HG03280 (cell line): ENCODE data around the gene FAM120B.
"Not testable (repeated sequence)": the region's sequence is repeated elsewhere in the genome, so short reads cannot be mapped to it uniquely, and the experiment has no call there.

Experiments
- ATAC-seq: cut with Tn5 transposase; IDR thresholded peaks from one replicate; pipeline ENCODE4 v1.9.1; 2021; ENCODE audit warnings: mild to moderate bottlenecking, moderate library complexity; ENCODE audit not compliant: unreplicated experiment

The FAM120B gene

DNA sequence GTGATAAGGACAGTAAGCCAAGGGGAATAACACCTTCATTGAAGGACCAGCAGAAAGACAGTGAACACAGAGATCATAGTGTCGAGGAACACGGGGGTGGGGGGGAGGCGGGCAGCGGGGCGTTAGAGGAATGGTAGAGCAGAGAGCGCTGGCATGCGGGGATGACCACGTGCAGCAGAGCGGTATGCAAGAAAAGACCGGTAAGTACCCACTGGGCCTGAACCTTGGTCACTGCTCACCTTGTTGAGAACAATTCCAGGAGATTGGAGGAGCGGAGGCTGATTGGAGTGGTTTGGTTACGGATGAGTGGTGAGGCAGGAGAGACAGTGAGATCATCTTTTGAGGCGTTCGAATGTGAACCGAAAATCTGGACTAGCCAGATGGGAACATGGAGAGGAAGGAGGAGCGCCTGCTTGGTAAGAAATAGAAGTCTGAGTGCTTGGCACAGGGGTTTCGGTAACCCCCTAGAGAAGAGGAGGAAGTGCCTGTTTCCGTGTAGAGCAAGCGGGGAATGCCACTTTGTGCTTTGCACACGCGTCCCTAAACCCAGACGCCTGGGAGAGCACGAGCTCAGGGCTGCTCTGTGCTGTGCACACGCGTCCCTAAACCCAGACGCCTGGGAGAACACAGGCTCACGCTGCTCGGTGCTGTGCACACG, 70.0 kb downstream of the FAM120B start:
- ATAC-seq: no peak

DNA sequence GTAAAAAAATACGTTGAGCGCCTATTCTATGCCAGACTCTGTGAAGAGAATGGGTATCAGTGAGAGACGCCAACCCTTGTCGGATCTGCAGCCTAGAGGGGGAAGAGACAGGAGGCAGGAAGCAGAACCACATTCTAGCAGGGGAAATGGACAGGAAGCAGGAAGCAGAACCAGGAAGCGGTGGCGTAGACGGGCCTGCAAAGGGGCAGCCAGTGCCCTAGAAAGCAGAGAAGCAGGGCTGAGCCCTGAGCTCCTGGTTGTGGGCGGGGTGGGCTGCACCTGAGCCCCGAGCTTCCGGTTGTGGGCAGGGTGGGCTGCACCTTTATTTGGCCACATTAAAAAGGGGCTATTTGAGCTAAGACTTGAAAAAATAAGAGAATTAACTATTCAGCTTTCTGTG, 71.9 kb downstream of the FAM120B start:
- ATAC-seq: no peak

DNA sequence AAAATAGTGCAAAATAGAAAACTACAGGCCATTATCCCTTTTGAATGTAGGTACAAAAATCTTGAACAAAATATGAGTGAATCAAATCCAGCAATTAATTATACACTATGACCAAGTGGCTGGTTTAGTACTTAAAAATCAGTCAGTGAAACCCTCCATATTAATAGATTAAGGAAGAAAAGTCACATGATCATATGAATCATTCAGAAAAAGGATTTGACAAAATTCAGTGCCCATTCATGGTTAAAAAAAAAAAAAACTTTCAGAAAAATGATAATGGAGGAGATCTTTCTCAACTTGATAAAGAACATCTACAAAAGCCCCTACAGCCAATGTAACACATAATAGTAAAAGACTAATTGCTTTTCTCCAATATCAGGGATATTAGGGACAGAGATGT, 75.0 kb downstream of the FAM120B start:
- no peak for ATAC-seq

DNA sequence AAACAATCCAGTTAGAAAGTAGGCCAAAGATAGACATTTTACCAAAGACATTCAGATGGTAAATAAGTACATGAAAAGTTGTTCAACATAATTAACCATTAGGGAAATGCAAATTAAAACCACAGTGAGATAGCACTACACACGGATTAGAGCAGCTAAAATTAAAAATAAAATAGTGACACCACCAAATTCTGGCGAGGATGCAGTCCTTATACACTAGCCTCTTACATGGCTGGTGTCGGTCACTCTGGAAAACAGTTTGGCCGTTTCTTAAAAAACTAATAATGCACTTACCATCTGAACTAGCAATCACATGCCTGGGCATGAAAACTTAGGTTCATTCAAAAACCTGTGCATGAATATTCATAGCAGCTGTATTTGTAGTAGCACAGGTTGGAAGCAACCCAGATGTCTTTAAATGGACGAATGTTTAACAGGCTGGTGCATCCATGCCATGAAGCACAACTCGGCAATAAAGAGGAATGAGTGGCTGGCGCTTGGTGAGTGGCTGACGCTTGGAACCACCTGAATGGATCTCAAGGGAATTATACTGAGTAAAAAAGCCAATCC, 77.0 kb downstream of the FAM120B start:
- ATAC-seq: no peak

DNA sequence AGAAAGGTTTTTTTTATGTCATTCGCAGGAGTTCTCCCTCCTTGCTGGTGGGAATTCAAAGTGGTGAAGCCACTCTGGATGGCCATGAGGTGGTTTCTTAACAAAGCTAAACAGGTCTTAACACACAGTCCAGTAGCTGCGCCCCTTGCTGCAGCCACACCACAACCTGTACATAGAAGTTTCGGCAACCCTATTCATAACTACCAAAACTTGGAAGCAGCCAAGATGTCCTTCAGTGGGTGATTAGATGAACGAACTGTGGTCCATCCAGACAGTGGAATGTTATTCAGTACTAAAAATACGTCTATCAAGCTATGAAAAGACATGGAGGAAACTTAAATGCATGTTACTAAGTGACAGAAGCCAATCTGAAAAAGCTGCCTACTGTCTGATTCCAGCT, 78.9 kb downstream of the FAM120B start:
- no peak for ATAC-seq

DNA sequence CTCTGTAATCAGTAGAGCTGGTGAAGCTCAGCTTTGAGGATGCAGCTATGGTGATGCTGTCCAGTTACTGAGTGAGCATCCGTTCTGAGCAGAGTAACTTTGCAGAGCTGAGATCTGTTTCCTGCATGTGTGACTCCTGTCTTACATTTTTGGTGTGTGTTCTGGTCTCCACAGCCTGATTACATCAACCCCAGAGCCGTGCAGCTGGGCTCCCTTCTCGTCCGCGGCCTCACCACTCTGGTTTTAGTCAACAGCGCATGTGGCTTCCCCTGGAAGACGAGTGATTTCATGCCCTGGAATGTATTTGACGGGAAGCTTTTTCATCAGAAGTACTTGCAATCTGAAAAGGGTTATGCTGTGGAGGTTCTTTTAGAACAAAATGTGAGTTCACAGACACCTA, 81.6 kb downstream of the FAM120B start:
- no peak for ATAC-seq

DNA sequence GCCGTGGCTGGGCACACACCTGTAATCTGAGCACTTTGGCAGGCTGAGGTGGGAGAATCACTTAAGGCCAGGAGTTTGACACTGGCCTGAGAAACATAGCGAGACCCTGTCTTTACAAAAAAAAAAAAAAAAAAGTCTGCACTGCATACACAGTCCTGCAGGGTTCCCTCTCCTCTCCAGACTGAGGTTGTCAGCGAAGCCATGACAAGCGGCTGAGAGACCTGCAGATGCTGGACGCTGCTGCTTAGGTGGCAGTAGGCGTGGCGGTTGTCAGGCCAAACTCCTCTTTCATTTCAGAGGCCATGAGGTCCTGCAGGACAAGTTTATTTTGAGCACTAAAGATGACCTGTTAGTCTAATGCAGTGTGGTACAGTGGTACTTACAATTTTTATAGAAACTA, 86.5 kb downstream of the FAM120B start:
- no peak for ATAC-seq

DNA sequence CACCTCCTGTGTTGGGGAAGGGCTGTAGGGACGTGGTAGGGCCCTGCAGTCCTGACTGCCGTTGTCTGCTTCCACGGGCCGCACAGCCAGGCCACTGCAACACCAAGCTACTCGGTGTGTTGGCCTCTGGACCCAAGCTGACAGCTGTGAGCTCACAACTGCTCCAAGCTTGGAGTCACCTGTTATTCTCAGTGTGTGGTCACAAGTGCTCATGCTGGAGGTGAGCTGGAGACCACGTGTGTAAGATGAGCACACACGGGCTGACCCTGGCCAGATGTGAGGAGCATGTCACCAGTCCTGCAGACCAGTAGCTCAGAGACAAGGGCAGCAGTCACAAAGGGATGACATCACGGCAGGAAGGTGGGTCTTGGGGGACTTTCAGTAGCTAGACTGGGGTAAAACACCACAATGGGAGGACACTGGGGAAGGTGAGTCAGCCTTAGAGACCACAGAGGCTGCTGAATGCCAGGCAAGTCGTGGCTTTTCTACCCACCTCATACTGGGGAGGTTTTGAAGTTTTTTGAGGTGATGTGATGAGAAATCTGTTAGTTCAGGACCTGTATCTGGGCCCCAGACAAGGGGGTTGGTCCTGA, 87.3 kb downstream of the FAM120B start:
- no peak for ATAC-seq

DNA sequence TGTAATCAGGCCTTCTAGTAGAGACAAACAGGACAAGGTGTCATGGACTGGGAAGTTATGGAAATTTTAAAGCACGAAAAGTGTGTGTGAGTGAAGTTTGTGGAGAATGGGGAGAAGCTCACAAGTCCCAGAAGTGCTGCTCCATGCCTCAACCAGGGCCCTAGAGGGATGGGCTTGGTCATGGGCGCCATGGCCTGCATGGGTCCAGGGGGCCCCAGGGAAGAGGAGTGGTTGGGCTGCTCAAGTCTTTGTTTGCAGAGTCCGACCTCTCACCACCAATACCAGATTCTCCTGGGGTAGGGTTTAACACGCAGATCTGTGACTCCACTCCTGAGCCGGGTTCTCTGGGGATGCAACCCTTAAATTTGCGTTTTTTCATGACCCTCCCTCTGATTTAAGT, 88.4 kb downstream of the FAM120B start:
- no peak for ATAC-seq

DNA sequence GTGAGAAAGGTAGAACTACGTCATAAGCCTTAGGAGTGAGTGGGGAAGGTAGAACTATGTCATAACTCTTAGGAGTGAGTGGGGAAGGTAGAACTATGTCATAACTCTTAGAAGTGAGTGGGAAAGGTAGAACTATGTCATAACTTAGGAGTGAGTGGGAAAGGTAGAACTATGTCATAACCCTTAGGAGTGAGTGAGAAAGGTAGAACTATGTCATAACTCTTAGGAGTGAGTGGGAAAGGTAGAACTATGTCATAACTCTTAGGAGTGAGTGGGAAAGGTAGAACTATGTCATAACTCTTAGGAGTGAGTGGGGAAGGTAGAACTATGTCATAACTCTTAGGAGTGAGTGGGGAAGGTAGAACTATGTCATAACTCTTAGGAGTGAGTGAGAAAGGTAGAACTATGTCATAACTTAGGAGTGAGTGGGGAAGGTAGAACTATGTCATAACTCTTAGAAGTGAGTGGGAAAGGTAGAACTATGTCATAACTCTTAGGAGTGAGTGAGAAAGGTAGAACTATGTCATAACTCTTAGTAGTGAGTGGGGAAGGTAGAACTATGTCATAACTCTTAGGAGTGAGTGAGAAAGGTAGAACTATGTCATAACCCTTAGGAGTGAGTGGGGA, 92.3 kb downstream of the FAM120B start:
- ATAC-seq: not testable (repeated sequence)

DNA sequence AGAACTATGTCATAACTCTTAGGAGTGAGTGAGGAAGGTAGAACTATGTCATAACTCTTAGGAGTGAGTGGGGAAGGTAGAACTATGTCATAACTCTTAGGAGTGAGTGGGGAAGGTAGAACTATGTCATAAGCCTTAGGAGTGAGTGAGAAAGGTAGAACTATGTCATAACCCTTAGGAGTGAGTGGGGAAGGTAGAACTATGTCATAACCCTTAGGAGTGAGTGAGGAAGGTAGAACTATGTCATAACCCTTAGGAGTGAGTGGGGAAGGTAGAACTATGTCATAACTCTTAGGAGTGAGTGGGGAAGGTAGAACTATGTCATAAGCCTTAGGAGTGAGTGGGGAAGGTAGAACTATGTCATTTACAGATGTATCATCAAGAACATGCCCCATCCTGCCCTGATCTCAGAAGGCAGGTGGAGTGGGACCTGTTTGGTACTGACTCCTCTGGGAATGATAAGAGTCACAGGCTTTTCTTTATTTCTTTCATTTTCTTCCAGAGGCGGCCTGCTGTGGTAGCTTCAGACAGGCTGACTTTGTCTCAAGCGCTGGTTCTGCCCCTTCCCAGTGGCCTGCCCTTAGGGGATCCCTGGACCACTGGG, 93.5 kb downstream of the FAM120B start:
- ATAC-seq: not testable (repeated sequence)

DNA sequence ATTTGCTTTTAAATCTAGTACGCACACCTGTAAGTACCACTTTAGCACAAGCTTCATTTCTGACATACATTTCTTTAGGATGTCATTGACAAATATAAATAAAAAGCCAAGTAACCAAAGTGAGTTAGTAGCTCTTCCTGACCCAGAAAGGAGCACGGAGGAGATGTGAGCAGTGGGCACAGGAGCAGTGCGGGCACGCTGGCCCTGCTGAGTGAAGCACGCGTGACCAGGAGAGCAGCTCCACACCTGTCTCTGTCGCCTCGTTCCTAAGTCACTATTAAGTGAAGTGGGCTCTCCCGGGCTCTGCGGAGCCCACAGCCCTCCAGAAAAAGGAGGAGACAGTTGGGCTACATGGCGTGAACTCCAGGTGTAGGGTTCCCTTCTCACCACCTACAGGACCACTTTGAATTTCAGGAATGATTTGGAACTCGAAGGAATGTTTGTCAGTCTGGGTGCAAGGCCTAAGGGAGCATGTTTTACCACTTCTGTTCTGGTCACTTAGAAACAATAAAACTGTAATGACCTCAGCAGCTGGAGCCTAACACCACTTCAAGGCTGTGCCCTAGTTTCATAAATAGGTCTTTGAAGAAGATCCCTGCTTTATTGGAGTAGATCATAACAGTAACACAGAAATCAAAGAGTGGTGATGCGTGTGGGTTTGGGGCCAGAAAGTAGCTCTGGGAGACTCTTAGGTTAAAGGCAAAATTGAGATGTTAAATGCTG, 95.9 kb downstream of the FAM120B start:
- no peak for ATAC-seq

DNA sequence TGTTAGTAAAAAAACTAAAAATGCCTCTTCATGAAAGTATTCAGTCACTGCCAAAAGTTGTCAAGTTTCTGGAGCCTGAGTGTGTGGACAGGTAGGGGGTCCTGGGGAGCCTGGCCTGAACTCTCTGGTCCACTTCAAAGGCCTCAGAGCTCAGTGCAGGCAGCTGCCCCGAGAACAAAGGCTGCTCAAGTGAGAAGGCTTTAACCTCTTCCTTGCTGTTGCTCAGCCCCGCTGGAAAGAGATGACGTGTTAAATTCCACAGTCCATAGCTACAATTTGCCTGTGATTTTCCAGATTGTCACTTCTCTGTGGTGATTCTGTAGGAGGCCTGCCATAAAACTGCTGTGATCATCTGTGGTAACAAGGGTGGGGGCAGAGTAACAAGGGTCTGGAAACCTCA, 96.9 kb downstream of the FAM120B start:
- no peak for ATAC-seq

DNA sequence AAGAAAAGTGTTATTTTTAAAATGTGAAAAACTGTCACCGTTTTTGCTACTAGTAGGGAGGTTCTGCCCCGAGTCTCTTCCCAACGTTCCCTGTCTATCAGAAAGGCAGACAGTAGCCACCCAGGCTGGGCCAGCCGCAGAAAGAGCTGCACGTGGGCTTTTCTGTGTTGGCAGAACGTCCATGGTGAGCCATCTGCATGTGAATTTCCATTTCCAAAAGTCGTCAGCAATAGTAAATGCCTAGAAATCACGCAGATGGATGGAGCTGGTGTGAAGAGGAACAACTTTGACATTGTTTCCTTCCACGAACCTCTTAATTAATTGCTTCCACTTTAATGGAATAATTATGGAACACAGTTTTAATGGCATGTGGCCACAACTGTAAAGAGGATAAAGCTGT, 97.5 kb downstream of the FAM120B start:
- ATAC-seq: no peak

DNA sequence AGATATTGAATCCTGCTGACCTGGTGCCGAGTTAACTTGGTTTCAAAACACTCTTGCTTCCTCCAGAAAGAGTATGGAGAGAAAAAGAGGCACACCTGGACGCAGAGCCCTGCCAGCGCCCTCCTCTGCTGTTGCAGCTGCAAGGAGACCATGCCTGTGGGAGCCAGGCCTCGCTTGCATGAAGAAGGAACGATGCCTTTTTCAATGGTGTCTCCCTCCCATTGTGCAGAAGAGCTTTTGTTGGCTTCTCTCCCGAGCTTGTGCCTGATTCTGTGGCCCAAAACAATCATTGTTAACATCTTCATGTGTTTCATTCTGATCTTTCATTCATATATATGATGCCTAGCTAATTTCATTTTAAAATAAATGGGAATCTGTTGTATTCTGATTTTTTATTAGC, 98.1 kb downstream of the FAM120B start:
- ATAC-seq: no peak

DNA sequence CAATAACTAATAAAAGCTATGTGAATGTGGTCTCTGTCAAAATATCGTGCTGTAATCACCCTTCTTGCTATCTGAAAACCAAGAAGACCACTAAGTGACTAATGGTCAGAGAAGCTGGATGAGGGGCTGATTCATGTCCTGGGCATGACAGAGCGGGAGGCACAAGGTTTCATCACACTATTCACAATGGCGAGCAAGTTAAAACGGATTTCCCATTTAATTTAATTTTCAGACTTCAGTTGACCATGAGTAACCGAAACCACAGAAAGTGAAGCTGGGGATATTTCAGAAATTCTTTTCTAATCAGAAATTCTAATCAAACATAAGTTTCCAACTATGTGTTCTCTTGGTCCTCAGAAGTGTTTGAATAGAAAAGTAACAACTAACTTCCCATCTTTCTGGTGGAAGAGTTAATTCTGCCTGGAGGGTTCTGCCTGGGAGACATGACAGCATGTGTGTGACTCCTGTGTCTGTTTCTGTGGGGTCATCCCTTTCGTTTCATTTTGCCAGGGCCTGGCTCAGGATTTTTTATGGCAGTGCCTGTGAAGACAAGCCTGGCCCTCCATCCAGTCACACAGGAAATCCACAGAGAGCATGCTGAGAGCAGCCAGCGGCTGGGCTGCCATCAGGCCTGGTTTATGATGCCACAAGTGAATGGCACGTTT, 98.9 kb downstream of the FAM120B start:
- no peak for ATAC-seq

DNA sequence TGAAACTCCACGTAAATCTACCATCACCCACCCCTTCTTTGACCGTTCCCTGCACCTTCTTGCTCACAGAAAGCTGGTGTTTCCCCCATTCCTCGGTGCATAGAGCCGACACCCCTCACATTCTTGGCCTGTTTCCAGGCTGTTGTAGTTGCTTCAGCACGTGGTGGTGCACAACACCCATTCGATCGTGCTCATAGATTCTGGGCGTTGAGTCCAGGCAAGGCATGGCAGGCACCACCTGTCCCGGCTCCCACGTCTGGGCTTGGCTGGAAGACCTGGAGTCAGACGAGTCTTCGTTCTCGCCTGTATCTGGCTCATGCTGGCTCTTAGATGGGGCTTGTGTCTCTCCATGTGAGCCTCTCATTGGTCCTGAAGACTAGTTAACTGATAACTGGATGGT, 100.6 kb downstream of the FAM120B start:
- no peak for ATAC-seq

DNA sequence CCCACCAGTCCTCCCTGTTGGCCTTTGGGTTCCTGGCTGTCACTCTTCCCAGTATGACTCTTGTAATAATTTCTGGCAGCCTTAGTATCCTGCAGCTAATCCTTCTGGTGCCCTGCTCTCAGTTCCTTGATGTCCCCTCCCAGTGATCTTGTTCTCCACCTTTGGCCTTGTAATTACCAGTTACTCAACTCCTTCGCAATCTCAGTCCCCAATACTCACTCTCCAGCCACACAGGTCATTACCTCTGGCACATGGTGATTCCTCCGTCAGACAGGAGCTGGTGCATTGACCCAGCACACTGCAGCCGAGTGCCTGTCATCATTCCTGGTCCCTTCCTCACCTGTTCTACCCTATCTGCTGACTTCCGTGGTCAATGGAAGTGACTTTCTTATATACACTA, 101.4 kb downstream of the FAM120B start:
- no peak for ATAC-seq

DNA sequence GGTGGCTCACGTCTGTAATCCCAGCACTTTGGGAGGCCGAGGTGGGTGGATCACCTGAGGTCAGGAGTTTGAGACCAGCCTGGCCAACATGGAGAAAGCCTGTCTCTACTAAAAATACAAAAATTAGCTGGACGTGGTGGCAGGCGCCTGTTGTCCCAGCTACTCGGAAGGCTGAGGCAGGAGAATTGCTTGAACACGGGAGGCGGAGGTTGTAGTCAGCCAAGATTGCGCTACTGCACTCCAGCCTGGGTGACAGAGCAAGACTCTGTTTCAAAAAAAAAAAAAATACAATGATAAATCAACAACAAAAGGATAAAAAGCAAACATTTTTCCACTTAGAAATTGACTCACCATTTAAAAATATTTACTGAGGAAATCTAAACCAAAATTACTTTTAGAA, 103.2 kb downstream of the FAM120B start:
- ATAC-seq: not testable (repeated sequence)

DNA sequence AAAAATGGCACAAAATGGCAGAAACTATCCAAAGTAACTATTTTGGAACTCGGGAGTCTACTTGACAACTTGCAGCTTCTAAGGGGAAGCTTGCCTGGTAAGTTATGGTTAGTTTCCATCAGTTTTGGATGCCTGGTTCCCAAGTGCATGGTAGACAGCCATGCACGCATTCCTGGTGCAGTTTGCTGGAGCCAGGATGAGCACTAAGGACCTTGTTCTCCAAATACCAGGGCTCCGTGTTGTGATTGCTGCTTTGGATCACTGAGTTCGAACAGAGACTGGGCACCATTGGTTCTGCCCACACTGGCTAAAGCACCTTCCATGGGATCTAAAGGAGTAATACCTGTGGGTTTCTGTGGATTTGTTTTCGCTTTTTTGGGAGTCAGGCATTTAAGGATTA, 103.7 kb downstream of the FAM120B start:
- ATAC-seq: no peak

DNA sequence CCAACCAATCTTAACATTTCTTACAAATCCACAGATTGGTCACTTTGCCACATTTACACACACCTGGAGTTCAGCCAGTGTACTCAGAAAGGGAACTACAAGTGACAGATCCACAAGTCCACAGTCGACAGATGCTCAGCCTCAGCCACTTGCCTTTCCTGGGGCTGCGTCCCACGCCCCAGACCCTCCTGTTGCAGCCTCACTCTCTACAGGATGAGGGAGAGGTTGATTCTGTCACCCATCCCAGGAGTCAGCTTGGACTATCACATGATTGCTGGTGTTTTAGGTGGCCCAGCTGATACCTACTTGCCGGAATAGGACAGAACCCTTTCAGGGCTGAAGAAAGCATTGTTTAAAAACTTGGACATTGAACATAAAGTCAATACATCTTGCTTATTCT, 108.8 kb downstream of the FAM120B start:
- no peak for ATAC-seq
